H1 (cell line): ENCODE results near the gene ZNF845. TPM values are rescaled to one million over a fixed set of nuclear protein-coding genes. Genes with fewer than 3 reads are reported as not detected.
A peak's percentile ranks its signal among the peaks of the same experiment; 100 is the strongest.

Experiments
- ASH2L ChIP-seq: fragments of 200-600, 300-600 bp; sonication (generic); IDR thresholded peaks from one replicate; pipeline ENCODE4 v1.7.1; 2017; ENCODE audit warnings: low read length
- BRCA1 ChIP-seq: IDR thresholded peaks from 2 replicates; pipeline ENCODE4 v1.6.1; 2012; ENCODE audit warnings: low read depth, low read length, improper control_type of control experiment
- CHD7 ChIP-seq: fragments of 300-600 bp; sonication (generic); IDR thresholded peaks from 2 replicates; pipeline ENCODE4 v1.7.1; 2012; ENCODE audit warnings: low read length, moderate library complexity, mild to moderate bottlenecking, inconsistent platforms; ENCODE audit not compliant: insufficient replicate concordance
- CTBP2 ChIP-seq: IDR thresholded peaks from 2 replicates; pipeline ENCODE4 v1.7.0; 2011; ENCODE audit warnings: borderline replicate concordance, mild to moderate bottlenecking, moderate library complexity, mixed read lengths, low read length; ENCODE audit not compliant: insufficient read depth, insufficient read length
- FOSL1 ChIP-seq: IDR thresholded peaks from 2 replicates; pipeline ENCODE4 v1.6.1; 2011; ENCODE audit warnings: mild to moderate bottlenecking, low read depth, low read length, moderate library complexity; ENCODE audit not compliant: insufficient read depth
- KDM4A ChIP-seq: IDR thresholded peaks from one replicate; pipeline ENCODE4 v1.7.1; 2012; ENCODE audit warnings: low read depth, mild to moderate bottlenecking, moderate library complexity, low read length, inconsistent platforms; ENCODE audit not compliant: severe bottlenecking
- SIRT6 ChIP-seq: IDR thresholded peaks from one replicate; pipeline ENCODE4 v1.7.1; 2012; ENCODE audit warnings: low read length, inconsistent platforms
- SRF ChIP-seq: IDR thresholded peaks from 2 replicates; pipeline ENCODE4 v1.6.1; 2011; ENCODE audit warnings: mild to moderate bottlenecking, low read depth, low read length, moderate library complexity
- USF2 ChIP-seq: IDR thresholded peaks from 2 replicates; pipeline ENCODE4 v1.6.1; 2011; ENCODE audit warnings: low read length, improper control_type of control experiment
- polyA plus RNA-seq, 7 experiments: library from polyadenylated mRNA; depleted of rRNA in 3 of 7; stranded (reverse) in 5 of 7; unstranded in 2 of 7; fragments of >200 nt in 5 of 7; fragments of 200-250 nt in 2 of 7; gene quantifications; 1 replicate in 5 of 7; 2 replicates in 1 of 7; 4 replicates in 1 of 7; pipeline versions ENCODE4 v1.2.1 to v1.2.3, GENCODE V29; 2011 to 2013; ENCODE audit warnings: missing spikeins in 2 of 7, mixed read lengths in 2 of 7
- total RNA-seq: library from RNA; stranded (reverse); fragmentation: NEBNext Ultra II Directional; extraction: Animal tissue kit (Norgen Biotek cat#: 25700); gene quantifications from 2 replicates; pipeline ENCODE4 v1.2.1, GENCODE V29; 2021

Gene ZNF845
- total and polyA plus RNA-seq, 2 of the 8 experiments (the other 6 are each of a cell fraction or from before 2014, with no cell fraction given), result 3.6 to 22.5 TPM

- no peak for TF ChIP-seq CHD7
- TF ChIP-seq CTBP2, result no peak
- TF ChIP-seq BRCA1, result no peak
- TF ChIP-seq USF2, result no peak
- TF ChIP-seq ASH2L, result peak; percentile 14
- TF ChIP-seq SIRT6, result no peak
- no peak for TF ChIP-seq FOSL1
- peak; percentile 68 for TF ChIP-seq KDM4A
- TF ChIP-seq SRF, result no peak
These were observed 61.7 kb downstream of the ZNF845 start, which contains the start of gene ZNF765 (continued) for GRCh38 chr19:53394974-53395839.
